Middle frontal gyrus (tissue), 1 donor: Measurements from ENCODE around the gene CBFB.
"Not testable (repeated sequence)": the region's sequence is repeated elsewhere in the genome, so short reads cannot be mapped to it uniquely, and the experiment has no call there.

Experiments used
- DNase-seq: peaks from one replicate; pipeline ENCODE4 v3.0.0-alpha.2; 2015; ENCODE audit warnings: low spot score; ENCODE audit errors: extremely low spot score

The CBFB gene

GRCh38 chr16:67093098-67093726, 64.3 kb downstream of the CBFB start:
- DNase-seq = no peak

GRCh38 chr16:67098599-67098998, 69.7 kb downstream of the CBFB start:
- no peak for DNase-seq

DNA sequence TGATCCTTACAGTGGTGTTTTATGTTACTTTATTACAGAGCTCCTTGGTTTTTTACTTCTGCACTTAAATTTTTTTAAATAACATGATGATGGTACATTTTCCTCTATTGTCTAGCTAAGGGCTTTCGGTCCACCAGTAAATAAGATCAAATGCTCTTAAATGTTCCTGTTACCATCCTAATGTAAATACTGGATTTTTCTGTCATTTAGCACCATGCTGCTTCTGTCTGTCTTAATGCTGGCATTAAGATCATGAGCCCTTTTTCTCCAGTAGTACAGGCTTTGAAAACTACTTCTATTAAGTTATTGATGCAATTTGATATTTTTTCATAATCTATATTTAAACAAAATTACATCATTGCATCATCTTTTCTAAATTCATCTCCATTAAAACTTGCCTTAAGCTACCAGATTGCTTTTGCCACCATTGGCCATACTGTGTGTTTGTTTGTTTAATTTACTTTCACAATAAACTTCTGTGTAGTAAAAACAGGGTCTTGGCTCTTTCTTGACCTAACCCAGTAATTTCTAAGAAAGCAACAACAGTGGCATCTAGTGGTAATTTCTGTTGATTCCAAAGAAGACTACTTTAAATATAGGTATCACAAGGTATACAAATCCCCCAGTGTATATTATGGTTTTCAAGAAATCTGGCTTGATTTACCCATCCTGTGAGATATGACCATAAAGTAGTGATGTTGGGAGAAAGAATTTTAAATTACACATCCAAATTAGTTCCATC, 71.8 kb downstream of the CBFB start:
- DNase-seq = no peak

DNA sequence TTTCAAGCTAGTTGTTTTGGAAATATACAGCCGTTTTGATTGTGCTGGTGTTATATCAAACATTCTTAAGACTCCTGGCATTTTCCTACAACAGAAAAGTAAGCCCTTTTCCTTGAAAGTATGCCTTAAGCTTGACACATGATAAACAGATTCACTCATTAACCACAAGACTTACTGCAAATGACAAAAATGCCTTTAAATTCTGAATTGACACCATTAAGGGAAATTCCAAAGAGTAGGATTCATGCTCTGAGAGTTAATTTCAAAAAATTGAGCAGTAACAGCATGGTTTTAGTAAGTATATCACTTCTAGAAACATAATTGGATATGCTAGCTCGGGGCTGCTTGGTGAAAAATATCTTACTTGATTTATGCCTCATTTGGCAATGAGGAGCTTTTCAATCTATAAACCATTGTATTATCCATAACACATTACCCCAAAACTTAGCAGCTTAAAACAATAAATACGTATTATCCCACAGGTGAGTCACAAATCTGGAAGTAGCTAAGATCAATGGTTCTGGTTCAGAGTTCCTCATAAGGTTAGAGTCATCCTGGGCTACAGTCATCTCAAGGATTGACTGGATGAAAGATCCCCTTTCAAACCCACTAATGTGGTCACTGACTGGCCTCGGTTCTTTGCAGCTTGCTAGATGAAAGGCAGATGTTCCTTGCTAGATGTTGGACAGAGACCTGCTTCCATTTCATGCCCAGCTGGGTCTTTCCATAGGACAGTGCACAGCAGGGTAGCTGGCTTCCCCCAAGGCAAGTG, 72.5 kb downstream of the CBFB start:
- no peak for DNase-seq

DNA sequence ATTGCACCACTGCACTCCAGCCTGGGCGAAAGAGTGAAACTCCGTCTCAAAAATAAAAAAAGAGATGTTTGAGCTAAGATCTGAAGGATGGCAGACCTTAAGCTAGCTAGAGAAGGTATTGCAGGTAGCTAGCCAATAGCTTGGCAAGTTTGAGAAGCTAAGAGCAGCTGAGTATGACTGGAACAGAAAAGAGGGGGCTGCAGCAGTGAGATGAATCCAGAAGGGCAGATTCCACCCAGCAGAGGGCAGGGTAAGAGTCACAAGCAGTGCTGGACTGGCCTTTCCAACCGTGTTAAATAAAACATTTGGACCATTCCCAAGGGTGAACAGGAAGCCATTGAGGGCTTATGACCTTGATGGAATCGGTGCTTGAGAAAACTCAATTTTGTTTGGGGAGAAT, 75.1 kb downstream of the CBFB start:
- no peak for DNase-seq

DNA sequence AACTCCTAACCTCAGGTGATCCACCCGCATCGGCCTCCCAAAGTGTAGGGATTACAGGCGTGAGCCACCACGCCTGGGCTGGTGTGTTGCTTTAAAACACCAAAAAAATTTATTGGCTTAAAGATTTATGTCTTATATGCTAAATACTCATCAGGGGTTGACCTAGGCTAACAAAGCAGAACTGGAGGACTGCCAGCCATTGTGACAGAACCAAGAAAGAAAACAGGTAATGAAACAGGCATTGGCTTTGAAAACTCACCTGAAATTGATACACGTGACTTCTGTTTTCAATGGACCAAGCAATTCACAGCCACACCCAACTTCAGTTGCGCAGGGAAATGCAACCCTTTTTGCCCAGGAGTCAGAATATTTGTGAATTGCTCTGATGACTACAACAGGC, 75.9 kb downstream of the CBFB start:
- DNase-seq = no peak

GRCh38 chr16:67105246-67105645, 76.3 kb downstream of the CBFB start:
- no peak for DNase-seq

- DNase-seq = no peak
Measured at GRCh38 chr16:67105881-67106280, 76.9 kb downstream of the CBFB start.

DNA sequence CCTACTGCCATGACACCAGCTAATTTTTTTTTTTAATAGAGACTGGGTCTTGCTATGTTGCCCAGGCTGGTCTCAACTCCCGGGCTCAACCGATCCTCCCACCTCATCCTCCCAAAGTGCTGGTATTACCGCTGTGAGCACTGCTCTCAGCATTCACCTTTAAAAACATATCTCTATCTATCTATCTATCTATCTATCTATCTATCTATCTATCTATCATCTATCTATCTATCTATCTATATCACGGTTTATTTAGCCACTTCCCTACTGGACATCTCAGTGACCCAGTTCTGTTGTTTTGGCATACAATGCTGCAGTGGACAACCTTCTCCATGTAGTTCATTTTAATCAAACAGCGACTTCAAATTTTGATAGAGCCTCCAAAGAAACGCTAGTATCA, 79.5 kb downstream of the CBFB start:
- no peak for DNase-seq

GRCh38 chr16:67108931-67109406, 80.0 kb downstream of the CBFB start:
- no peak for DNase-seq

GRCh38 chr16:67109407-67110135, 80.6 kb downstream of the CBFB start, which contains the start of gene PHAF1:
PHAF1 (plus strand) TSS chr16:67109941; CDS start chr16:67110176, 235 bp downstream.
- DNase-seq = peak; percentile 89

- no peak for DNase-seq
Measured at GRCh38 chr16:67111951-67112444, 83.0 kb downstream of the CBFB start.

DNA sequence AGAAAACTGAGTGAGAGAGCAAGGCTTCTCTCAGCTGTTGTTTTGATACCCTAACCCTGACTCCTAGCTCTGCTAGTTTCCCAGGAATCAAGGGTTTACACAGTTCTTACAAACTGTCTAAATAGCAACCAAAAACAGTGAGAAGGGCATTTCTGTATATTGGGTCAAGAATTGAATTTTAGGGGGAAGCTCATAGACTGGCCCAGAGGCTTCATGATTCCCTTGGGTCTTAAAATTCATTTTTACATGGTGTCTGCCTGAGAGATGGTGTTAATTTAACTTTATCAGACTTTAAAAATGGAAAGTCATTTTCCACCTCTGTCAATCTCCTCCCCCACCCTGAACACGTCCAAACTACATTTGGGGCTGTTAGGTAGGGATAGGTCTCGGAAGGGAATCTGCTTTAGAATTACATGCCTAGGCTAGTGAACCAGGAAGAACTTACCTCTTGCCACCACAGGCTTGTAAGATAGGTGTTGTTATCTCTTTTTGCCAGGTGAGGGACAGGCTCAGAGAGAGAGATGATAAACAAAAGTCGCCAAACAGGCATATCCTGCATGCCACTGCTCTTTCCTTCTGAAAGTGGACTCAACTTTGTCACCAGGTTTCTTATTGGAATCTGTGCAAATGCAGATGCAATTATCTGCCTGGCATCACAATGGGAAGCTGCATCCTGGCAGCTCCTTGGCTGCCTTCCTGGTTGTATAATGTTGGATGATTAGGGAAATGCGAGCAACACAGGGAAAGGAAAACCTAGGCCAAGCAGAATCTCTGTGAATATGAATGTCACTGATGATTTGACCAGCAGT, 83.8 kb downstream of the CBFB start:
- no peak for DNase-seq

- no peak for DNase-seq
Measured at GRCh38 chr16:67114793-67115192, 85.8 kb downstream of the CBFB start.

GRCh38 chr16:67115639-67116038, 86.7 kb downstream of the CBFB start:
- no peak for DNase-seq

GRCh38 chr16:67116388-67117311, 87.7 kb downstream of the CBFB start:
- DNase-seq = no peak

DNA sequence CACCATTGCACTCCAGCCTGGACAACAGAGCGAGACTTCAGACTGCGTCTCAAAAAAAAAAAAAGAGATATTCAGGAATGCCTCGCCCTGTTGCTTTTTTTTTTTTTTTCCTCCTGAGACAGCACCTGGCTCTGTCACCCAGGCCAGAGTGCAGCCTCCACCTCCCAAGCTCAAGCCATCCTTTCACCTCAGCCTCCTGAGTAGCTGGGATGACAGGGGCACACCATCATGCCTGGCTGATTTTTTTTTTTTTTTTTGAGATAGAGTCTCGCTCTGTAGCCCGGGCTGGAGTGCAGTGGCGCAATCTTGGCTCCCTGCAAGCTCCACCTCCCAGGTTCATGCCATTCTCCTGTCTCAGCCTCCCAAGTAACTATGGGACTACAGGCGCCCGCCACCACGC, 88.8 kb downstream of the CBFB start:
- DNase-seq = no peak

- no peak for DNase-seq
Measured at GRCh38 chr16:67120025-67120424, 91.1 kb downstream of the CBFB start.

GRCh38 chr16:67122799-67123198, 93.8 kb downstream of the CBFB start:
- DNase-seq = not testable (repeated sequence)
